HG02759 (cell line): ENCODE data around the gene EEF2.

Experiments
- ATAC-seq: cut with Tn5 transposase; IDR thresholded peaks from one replicate; pipeline ENCODE4 v1.9.1; 2021; ENCODE audit warnings: mild to moderate bottlenecking, moderate library complexity; ENCODE audit not compliant: unreplicated experiment

EEF2 gene

GRCh38 chr19:3986260-3987041 is 1.2 kb upstream of the EEF2 start:
- no peak for ATAC-seq

- no peak for ATAC-seq
Measured at GRCh38 chr19:3985643-3986259, 488 bp upstream of the EEF2 start.

GRCh38 chr19:3984584-3984907 is 717 bp downstream of the EEF2 start:
- no peak for ATAC-seq

- ATAC-seq = no peak
Measured at GRCh38 chr19:3983936-3984583, 1.2 kb downstream of the EEF2 start.

- no peak for ATAC-seq
Measured at GRCh38 chr19:3983542-3983914, 1.7 kb downstream of the EEF2 start.

- ATAC-seq = no peak
Measured at GRCh38 chr19:3982701-3983541, 2.3 kb downstream of the EEF2 start.

- no peak for ATAC-seq
Measured at GRCh38 chr19:3981736-3982681, 3.3 kb downstream of the EEF2 start.

GRCh38 chr19:3981373-3981735 is 3.9 kb downstream of the EEF2 start:
- no peak for ATAC-seq

- no peak for ATAC-seq
Measured at GRCh38 chr19:3980353-3981251, 4.7 kb downstream of the EEF2 start.

- no peak for ATAC-seq
Measured at GRCh38 chr19:3979674-3980352, 5.5 kb downstream of the EEF2 start.

GRCh38 chr19:3979289-3979673 is 6.0 kb downstream of the EEF2 start:
- no peak for ATAC-seq

GRCh38 chr19:3978145-3978544 is 7.1 kb downstream of the EEF2 start:
- ATAC-seq = no peak

- no peak for ATAC-seq
Measured at GRCh38 chr19:3977242-3978143, 7.8 kb downstream of the EEF2 start.

- no peak for ATAC-seq
Measured at GRCh38 chr19:3976495-3977241, 8.6 kb downstream of the EEF2 start.

- no peak for ATAC-seq
Measured at GRCh38 chr19:3975637-3976087, 9.6 kb downstream of the EEF2 start.

GRCh38 chr19:3975144-3975543 is 10.1 kb downstream of the EEF2 start:
- no peak for ATAC-seq
